Measurements from ENCODE around the gene THAP3. TPM values are rescaled to one million over a fixed set of nuclear protein-coding genes. Genes with fewer than 3 reads are reported as not detected.

The THAP3 gene
- total and polyA plus RNA-seq, 10 donors, result 13.0 to 29.1 (median 17.4) TPM

- H3K4me3 ChIP-seq, result no peak overlapping the region
- H3K27me3 ChIP-seq (replicated peaks in 1 of 7), result no peaks in the 10 kb centered on the region
- DNase-seq, result no peak
- intact Hi-C loops (cut with DNase I; ENCODE audit: low total_unique reads), result loop anchor here (10.0 kb wide), 1 partner anchor 52 kb away; the partner anchor contains the start of gene ZBTB48
- TF ChIP-seq, protein P1, sequence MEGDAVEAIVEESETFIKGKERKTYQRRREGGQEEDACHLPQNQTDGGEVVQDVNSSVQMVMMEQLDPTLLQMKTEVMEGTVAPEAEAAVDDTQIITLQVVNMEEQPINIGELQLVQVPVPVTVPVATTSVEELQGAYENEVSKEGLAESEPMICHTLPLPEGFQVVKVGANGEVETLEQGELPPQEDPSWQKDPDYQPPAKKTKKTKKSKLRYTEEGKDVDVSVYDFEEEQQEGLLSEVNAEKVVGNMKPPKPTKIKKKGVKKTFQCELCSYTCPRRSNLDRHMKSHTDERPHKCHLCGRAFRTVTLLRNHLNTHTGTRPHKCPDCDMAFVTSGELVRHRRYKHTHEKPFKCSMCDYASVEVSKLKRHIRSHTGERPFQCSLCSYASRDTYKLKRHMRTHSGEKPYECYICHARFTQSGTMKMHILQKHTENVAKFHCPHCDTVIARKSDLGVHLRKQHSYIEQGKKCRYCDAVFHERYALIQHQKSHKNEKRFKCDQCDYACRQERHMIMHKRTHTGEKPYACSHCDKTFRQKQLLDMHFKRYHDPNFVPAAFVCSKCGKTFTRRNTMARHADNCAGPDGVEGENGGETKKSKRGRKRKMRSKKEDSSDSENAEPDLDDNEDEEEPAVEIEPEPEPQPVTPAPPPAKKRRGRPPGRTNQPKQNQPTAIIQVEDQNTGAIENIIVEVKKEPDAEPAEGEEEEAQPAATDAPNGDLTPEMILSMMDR (IDR thresholded peaks at IDR 0.05 in 8 of 11, conservative IDR thresholded peaks at IDR 0.05 in 3 of 11), result no peak
- TF ChIP-seq POLR2AphosphoS5 (IDR thresholded peaks at IDR 0.05), result no peak
- TF ChIP-seq POLR2A (IDR thresholded peaks at IDR 0.05), result no peak
- peaks cover 11 to 42% (median 33%) of the 10 kb centered on the region in 6 donors for H3K4me1 ChIP-seq
- H3K36me3 ChIP-seq, result peaks cover 0 to 73% (median 40%) of the 10 kb centered on the region in 6 donors
- 81 to 96% (median 95%) methylated on average over 9 of the region's 9 CpGs for WGBS, 5 donors
- H3K9me3 ChIP-seq, result no peaks in the 10 kb centered on the region
- H3K27ac ChIP-seq, result no peak overlapping the region
Observed at GRCh38 chr1:6627031-6627430, 2.4 kb downstream of the THAP3 start.

GRCh38 chr1:6627841-6628545 lies 3.3 kb downstream of the THAP3 start:
- 92 to 96% (median 93%) methylated on average over 20 to 21 of the region's 21 CpGs for WGBS, 5 donors
- Histone ChIP-seq H3K4me1 (peaks cover 11 to 42% (median 33%) of the 10 kb centered on the region in 6 donors), H3K4me3 (no peak overlapping the region), H3K27me3 (replicated peaks in 1 of 7) (no peaks in the 10 kb centered on the region), H3K27ac (no peak overlapping the region), H3K36me3 (peaks cover 0 to 73% (median 44%) of the 10 kb centered on the region in 6 donors), H3K9me3 (no peaks in the 10 kb centered on the region)
- DNase-seq, result no peak
- intact Hi-C loops (cut with DNase I; ENCODE audit: low total_unique reads), result loop anchor here (10.0 kb wide), 1 partner anchor 53 kb away; the partner anchor contains the start of gene ZBTB48
- TF ChIP-seq, protein P1 (IDR thresholded peaks at IDR 0.05 in 8 of 11, conservative IDR thresholded peaks at IDR 0.05 in 3 of 11), result no peak
- no peak for TF ChIP-seq POLR2AphosphoS5 (IDR thresholded peaks at IDR 0.05)
- TF ChIP-seq POLR2A (IDR thresholded peaks at IDR 0.05), result no peak

- intact Hi-C loops (cut with DNase I; ENCODE audit: low total_unique reads), result loop anchor here (10.0 kb wide), 1 partner anchor 54 kb away; the partner anchor contains the start of gene ZBTB48
- H3K4me1 ChIP-seq, result peaks cover 11 to 42% (median 33%) of the 10 kb centered on the region in 6 donors
- H3K9me3 ChIP-seq, result no peaks in the 10 kb centered on the region
- H3K4me3 ChIP-seq, result no peak overlapping the region
- H3K36me3 ChIP-seq, result peaks cover 0 to 73% (median 51%) of the 10 kb centered on the region in 6 donors
- TF ChIP-seq POLR2AphosphoS5 (IDR thresholded peaks at IDR 0.05), result no peak
- TF ChIP-seq, protein P1 (IDR thresholded peaks at IDR 0.05 in 8 of 11, conservative IDR thresholded peaks at IDR 0.05 in 3 of 11), result no peak
- TF ChIP-seq POLR2A (IDR thresholded peaks at IDR 0.05), result no peak
- 87 to 92% (median 89%) methylated on average over 7 to 12 of the region's 12 CpGs for WGBS, 5 donors
- no peak for DNase-seq
- H3K27ac ChIP-seq, result no peak overlapping the region
- no peaks in the 10 kb centered on the region for H3K27me3 ChIP-seq (replicated peaks in 1 of 7)
Observed at GRCh38 chr1:6628971-6629479, 4.4 kb downstream of the THAP3 start.

DNA sequence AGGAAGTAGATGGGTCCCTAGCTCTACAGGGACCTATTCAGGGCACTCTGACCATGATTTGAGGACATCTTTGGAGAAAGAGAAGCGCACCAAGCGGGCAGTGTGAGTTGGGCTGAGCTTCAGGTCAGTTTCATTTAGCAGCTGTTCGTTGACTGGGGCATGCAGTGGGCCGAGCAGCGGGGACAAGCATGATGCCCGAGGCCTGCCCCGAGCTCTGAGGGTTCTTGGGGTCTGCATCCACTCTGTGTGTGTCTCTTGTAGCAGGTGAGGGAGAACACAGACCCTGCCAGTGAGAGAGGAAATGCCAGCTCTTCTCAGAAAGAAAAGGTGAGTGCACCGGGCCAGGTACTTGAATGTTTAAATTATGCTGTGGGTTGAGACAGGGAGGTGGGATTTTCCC lies 5.4 kb downstream of the THAP3 start:
- TF ChIP-seq POLR2AphosphoS5 (IDR thresholded peaks at IDR 0.05) (peak in 1 of 3 donors; percentile 4), POLR2A (IDR thresholded peaks at IDR 0.05) (no peak)
- TF ChIP-seq, protein P1 (IDR thresholded peaks at IDR 0.05 in 8 of 11, conservative IDR thresholded peaks at IDR 0.05 in 3 of 11), result no peak

More for the DNA sequence above, 5.4 kb downstream of the THAP3 start:
- 90 to 96% (median 94%) methylated on average over 8 of the region's 8 CpGs for WGBS, 5 donors
- Histone ChIP-seq H3K27ac (no peak overlapping the region), H3K9me3 (no peaks in the 10 kb centered on the region), H3K27me3 (replicated peaks in 1 of 7) (no peaks in the 10 kb centered on the region), H3K4me1 (peaks cover 9 to 33% (median 26%) of the 10 kb centered on the region in 6 donors), H3K4me3 (no peak overlapping the region), H3K36me3 (peaks cover 0 to 83% (median 59%) of the 10 kb centered on the region in 6 donors)
- intact Hi-C loops (cut with DNase I; ENCODE audit: low total_unique reads), result no loop called here
- DNase-seq, result no peak

All from spleen (tissue), 11 donors.